Ovary (tissue), 9 donors: ENCODE measurements around the gene PCDH15. TPM values are rescaled to one million over a fixed set of nuclear protein-coding genes. Genes with fewer than 3 reads are reported as not detected.

Experiments used
- DNase-seq, 5 donors: peaks; one replicate each; pipeline ENCODE4 v3.0.0-alpha.2; 2019 to 2020
- H3K27ac ChIP-seq, 2 donors: fragments of 200-600 bp; one replicate each; pipeline versions ENCODE4 v1.5.1 to v1.8.0; 2019 to 2022
- H3K27me3 ChIP-seq: fragments of 200-600 bp; one replicate; pipeline ENCODE4 v1.8.0; 2022
- H3K36me3 ChIP-seq: fragments of 200-600 bp; sonication (generic); one replicate; pipeline ENCODE4 v1.5.1; 2019
- H3K4me1 ChIP-seq: one replicate; pipeline ENCODE4 v1.8.1; 2013; ENCODE audit warnings: mild to moderate bottlenecking, moderate library complexity; ENCODE audit not compliant: insufficient read depth
- H3K4me3 ChIP-seq: fragments of 200-600 bp; sonication (generic); one replicate; pipeline ENCODE4 v1.5.1; 2017
- H3K9me3 ChIP-seq, 2 donors: fragments of 200-600 bp in 1 of 2; sonication (generic) in 1 of 2; one replicate each; pipeline versions ENCODE4 v1.5.1 to v1.8.1; 2013 to 2019; ENCODE audit warnings: mild to moderate bottlenecking in 1 of 2, moderate library complexity in 1 of 2
- EP300 ChIP-seq: sonication (generic); formaldehyde crosslinking; IDR thresholded peaks from one replicate; pipeline ENCODE4 v1.6.1; 2017; ENCODE audit warnings: antibody characterized with exemption
- POLR2A ChIP-seq: fragments of 450-650 bp; IDR thresholded peaks from one replicate; pipeline ENCODE4 v1.6.1; 2017; ENCODE audit warnings: antibody characterized with exemption, mild to moderate bottlenecking, moderate library complexity
- WGBS, 3 donors: extraction: QIAGEN DNeasy Blood & Tissue Kit in 1 of 3; methylation state at CpG; one replicate each; pipeline versions ENCODE4 v1.1.5 to v1.1.7; 2013 to 2017; 5-methylcytosine and 5-hydroxymethylcytosine counted together
- intact Hi-C, 4 donors: fragments of 100-400 bp; cut with DNase I; formaldehyde crosslinking; loops; one replicate each; pipeline versions ENCODE4 v1.11.0 to v1.15.1; 2022 to 2023
- polyA plus RNA-seq, 2 donors: library from polyadenylated mRNA; stranded (reverse); fragments of 200-250 nt in 1 of 2; fragments of 350-450 nt in 1 of 2; fragmentation: Illumina TruSeq in 1 of 2; extraction: RNeasy Lipid Tissue Mini Kit (QIAGEN cat#74804) in 1 of 2; gene quantifications; one replicate each; pipeline ENCODE4 v1.2.3, GENCODE V29; 2013 to 2014
- total RNA-seq, 7 donors: library from RNA; depleted of rRNA in 2 of 7; stranded (reverse); fragments of >200 nt in 2 of 7; fragmentation: NEBNext Ultra II Directional in 3 of 7; extraction: Animal tissue kit (Norgen Biotek cat#: 25700) in 3 of 7; gene quantifications; one replicate each; pipeline versions ENCODE4 v1.1.0 to v1.2.4, GENCODE V29; 2016 to 2023
- TF ChIP-seq, protein P1 (sequence below), 3 donors: fragments of 450-650 bp in 2 of 3; fragments of 200-600 bp in 1 of 3; IDR thresholded peaks; one replicate each; pipeline versions ENCODE4 v1.5.1 to v1.8.0; 2016 to 2022; ENCODE audit warnings: antibody characterized with exemption in 3 of 3, mild to moderate bottlenecking in 1 of 3
- donor health status: DM: no; HTN: no; CAD: no; lungs with moderate emphysema.
- donor health status: DM: no; HTN: no; CAD: no.
- donor health status: Bipolar disorder and iron deficiency.
- donor health status: DM: yes; HTN: yes; CAD: no.
- donor health status: DM: no; HTN: no; CAD: no.
- donor health status: DM: yes; HTN: yes; CAD: no.

PCDH15 gene
- total and polyA plus RNA-seq, 9 donors: 0.02 to 0.34 TPM; not detected in 7

DNA sequence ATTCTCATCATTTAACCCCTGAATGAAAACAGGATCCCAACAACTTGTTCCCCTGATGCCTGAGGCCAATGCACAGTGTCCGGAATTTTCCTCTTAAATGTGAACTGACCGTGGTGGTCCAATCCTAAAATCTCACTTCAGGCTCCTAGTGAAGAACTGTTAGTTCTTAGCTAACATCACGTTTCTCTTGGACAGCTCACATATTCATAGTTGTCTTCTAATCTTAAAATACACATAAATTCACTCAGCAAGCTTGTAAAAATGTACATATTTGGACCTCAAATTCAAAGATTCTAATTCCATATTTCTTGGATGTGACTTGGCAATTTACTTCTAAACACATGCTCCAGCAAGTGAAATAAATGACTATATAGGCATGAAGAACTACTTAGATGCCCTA lies 297.2 kb downstream of the PCDH15 start:
- Histone ChIP-seq H3K9me3 (no peaks in the 10 kb centered on the region), H3K27me3 (no peaks in the 10 kb centered on the region), H3K36me3 (no peaks in the 10 kb centered on the region), H3K4me1 (no peaks in the 10 kb centered on the region), H3K4me3 (no peak overlapping the region), H3K27ac (no peak overlapping the region)
- WGBS, 3 donors: 60 to 80% (median 73%) methylated on average over 3 of the region's 3 CpGs
- no peak for DNase-seq
- TF ChIP-seq POLR2A (no peak), EP300 (no peak)
- TF ChIP-seq, protein P1, sequence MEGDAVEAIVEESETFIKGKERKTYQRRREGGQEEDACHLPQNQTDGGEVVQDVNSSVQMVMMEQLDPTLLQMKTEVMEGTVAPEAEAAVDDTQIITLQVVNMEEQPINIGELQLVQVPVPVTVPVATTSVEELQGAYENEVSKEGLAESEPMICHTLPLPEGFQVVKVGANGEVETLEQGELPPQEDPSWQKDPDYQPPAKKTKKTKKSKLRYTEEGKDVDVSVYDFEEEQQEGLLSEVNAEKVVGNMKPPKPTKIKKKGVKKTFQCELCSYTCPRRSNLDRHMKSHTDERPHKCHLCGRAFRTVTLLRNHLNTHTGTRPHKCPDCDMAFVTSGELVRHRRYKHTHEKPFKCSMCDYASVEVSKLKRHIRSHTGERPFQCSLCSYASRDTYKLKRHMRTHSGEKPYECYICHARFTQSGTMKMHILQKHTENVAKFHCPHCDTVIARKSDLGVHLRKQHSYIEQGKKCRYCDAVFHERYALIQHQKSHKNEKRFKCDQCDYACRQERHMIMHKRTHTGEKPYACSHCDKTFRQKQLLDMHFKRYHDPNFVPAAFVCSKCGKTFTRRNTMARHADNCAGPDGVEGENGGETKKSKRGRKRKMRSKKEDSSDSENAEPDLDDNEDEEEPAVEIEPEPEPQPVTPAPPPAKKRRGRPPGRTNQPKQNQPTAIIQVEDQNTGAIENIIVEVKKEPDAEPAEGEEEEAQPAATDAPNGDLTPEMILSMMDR (IDR thresholded peaks at IDR 0.05): no peak
- intact Hi-C loops: no loop called here

DNA sequence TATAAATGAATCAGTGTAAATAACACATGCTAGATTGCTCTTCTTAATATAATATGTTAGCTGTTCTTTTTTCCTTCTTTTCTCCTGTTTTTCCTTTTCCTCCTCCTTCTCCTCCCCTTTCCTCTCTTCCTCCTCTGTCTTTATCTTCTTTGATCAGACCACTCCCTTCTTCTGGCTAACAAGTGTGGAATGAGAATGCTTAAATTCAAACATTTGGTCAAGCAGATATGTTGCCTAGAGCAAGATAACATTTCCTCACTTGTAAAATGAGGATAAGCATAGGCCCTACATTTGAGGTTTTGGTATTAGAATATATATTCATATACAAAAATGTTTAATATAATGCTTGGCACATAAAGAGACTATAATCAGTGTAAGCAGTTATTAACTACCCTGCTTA lies 299.1 kb downstream of the PCDH15 start:
- intact Hi-C loops: no loop called here
- DNase-seq: no peak
- no peak overlapping the region for H3K4me3 ChIP-seq
- H3K27me3 ChIP-seq: no peaks in the 10 kb centered on the region
- H3K9me3 ChIP-seq: no peaks in the 10 kb centered on the region
- H3K36me3 ChIP-seq: no peaks in the 10 kb centered on the region
- no peak overlapping the region for H3K27ac ChIP-seq
- no peaks in the 10 kb centered on the region for H3K4me1 ChIP-seq
- TF ChIP-seq, protein P1 (IDR thresholded peaks at IDR 0.05): no peak
- no peak for TF ChIP-seq POLR2A
- TF ChIP-seq EP300: no peak

DNA sequence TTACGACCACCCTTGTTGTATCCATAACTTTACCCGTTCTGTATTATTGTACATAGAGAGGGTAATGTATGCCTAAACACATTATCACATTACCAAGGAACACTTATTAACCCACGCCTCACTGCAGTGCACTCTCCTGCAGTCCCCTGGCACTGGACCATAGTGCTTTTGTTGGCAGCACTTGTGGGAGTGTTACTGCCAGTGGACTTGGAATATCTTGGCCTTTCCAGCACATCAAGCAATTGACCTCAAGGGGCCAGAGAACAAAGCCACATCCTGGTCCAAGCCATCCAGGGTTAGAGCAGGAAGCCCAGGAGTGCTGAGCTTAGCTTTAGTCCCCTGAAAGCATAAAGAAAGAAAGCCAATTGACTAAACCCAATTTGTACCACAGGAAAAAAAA lies 304.2 kb downstream of the PCDH15 start:
- intact Hi-C loops: no loop called here
- H3K36me3 ChIP-seq: no peaks in the 10 kb centered on the region
- H3K9me3 ChIP-seq: no peaks in the 10 kb centered on the region
- DNase-seq: peak in 1 of 5 donors; percentile 1
- no peaks in the 10 kb centered on the region for H3K4me1 ChIP-seq
- H3K4me3 ChIP-seq: no peak overlapping the region
- TF ChIP-seq EP300: no peak
- TF ChIP-seq, protein P1 (IDR thresholded peaks at IDR 0.05): no peak
- TF ChIP-seq POLR2A: no peak
- WGBS, 3 donors: 61 to 70% (median 66%) methylated on average over 3 of the region's 3 CpGs
- no peaks in the 10 kb centered on the region for H3K27me3 ChIP-seq
- no peak overlapping the region for H3K27ac ChIP-seq

DNA sequence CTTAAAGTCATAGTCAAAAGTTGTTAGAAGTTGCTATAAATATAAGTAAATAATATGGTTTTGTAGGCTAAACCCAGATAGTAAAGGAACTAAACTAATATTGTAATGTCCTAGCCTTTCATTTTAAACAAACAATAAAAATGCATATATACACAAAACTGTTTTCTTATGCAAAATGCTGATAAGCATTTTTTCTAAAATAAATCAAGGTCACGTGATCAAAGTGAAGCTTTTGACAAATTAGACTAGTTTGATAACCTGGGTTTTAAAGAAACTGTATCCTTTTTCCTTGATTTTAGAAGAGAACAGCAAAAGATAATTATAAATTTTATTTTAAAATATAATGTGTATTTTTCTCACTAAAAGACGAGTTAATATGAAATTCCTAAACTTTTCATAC lies 313.3 kb downstream of the PCDH15 start:
- intact Hi-C loops: no loop called here
- no peak for DNase-seq
- no peak overlapping the region for H3K27ac ChIP-seq
- H3K27me3 ChIP-seq: no peaks in the 10 kb centered on the region
- no peaks in the 10 kb centered on the region for H3K4me1 ChIP-seq
- 45 to 61% (median 59%) methylated on average over 2 of the region's 2 CpGs for WGBS, 3 donors
- TF ChIP-seq POLR2A: no peak
- TF ChIP-seq, protein P1 (IDR thresholded peaks at IDR 0.05): no peak
- no peak for TF ChIP-seq EP300
- H3K4me3 ChIP-seq: no peak overlapping the region
- H3K36me3 ChIP-seq: no peaks in the 10 kb centered on the region
- H3K9me3 ChIP-seq: no peaks in the 10 kb centered on the region

DNA sequence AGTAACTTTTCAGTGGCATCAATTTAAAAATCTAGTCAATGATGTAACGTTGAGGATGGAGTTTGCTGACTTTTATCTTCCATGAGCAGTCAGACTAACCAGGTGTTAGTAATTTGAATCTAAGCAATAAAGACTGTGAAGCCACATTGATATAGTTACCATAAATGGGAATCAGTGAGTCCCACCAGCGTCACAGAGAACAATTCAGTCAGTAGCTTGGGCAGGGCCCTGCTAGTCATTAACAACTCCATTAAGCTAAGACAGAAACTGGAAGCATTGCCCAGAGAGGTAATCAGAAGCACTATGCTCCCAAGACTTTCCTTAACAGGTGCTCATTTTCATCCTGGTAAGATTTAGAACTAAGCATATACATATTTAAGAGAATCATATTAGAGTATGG lies 315.1 kb downstream of the PCDH15 start:
- Histone ChIP-seq H3K27me3 (no peaks in the 10 kb centered on the region), H3K4me3 (no peak overlapping the region), H3K4me1 (no peaks in the 10 kb centered on the region), H3K36me3 (no peaks in the 10 kb centered on the region), H3K27ac (no peak overlapping the region), H3K9me3 (no peaks in the 10 kb centered on the region)
- no peak for TF ChIP-seq POLR2A
- TF ChIP-seq, protein P1 (IDR thresholded peaks at IDR 0.05): no peak
- DNase-seq: no peak
- 77 to 79% (median 78%) methylated on average over 2 of the region's 2 CpGs for WGBS, 3 donors
- intact Hi-C loops: no loop called here
